Smooth muscle cell (in vitro differentiated cells): Measurements from ENCODE around the gene ATG7. TPM values are rescaled to one million over a fixed set of nuclear protein-coding genes. Genes with fewer than 3 reads are reported as not detected.
A peak's percentile ranks its signal among the peaks of the same experiment; 100 is the strongest.

Source experiments
- DNase-seq: peaks from one replicate; lab custom pipeline; 2025; ENCODE audit not compliant: unreplicated experiment; lab: John Stamatoyannopoulos, UW
- H2AFZ ChIP-seq: fragments of 200-600 bp; sonication (generic); 2 replicates; pipeline ENCODE4 v1.6.0; 2016; ENCODE audit warnings: antibody characterized with exemption, low read depth, mild to moderate bottlenecking
- H3F3A ChIP-seq: fragments of 200-600 bp; sonication (generic); 2 replicates; pipeline ENCODE4 v1.6.0; 2017; ENCODE audit warnings: antibody characterized with exemption, low read depth
- H3K27ac ChIP-seq: fragments of 200-600 bp; sonication (generic); 2 replicates; pipeline ENCODE4 v1.5.1; 2016; ENCODE audit warnings: low read depth, mild to moderate bottlenecking
- H3K27me3 ChIP-seq: fragments of 200-600 bp; sonication (generic); 2 replicates; pipeline ENCODE4 v1.6.1; 2016; ENCODE audit warnings: low read depth, mild to moderate bottlenecking
- H3K36me3 ChIP-seq: fragments of 200-600 bp; sonication (generic); 2 replicates; pipeline ENCODE4 v1.5.1; 2016; ENCODE audit warnings: low read depth
- H3K4me1 ChIP-seq: fragments of 200-600 bp; sonication (generic); 2 replicates; pipeline ENCODE4 v1.5.1; 2016; ENCODE audit warnings: low read depth
- H3K4me2 ChIP-seq: fragments of 200-600 bp; sonication (generic); 2 replicates; pipeline ENCODE4 v1.6.0; 2016; ENCODE audit warnings: mild to moderate bottlenecking
- H3K4me3 ChIP-seq: fragments of 200-600 bp; sonication (generic); 2 replicates; pipeline ENCODE4 v1.5.1; 2016; ENCODE audit warnings: mild to moderate bottlenecking
- H3K79me2 ChIP-seq: fragments of 200-600 bp; sonication (generic); 2 replicates; pipeline ENCODE4 v1.6.0; 2016; ENCODE audit warnings: low read depth, mild to moderate bottlenecking
- H3K9ac ChIP-seq: fragments of 200-600 bp; sonication (generic); 2 replicates; pipeline ENCODE4 v1.6.0; 2016; ENCODE audit warnings: low read depth
- H3K9me3 ChIP-seq: fragments of 200-600 bp; sonication (generic); replicated peaks from 2 replicates; pipeline ENCODE4 v1.5.1; 2016; ENCODE audit warnings: low read depth
- H4K20me1 ChIP-seq: fragments of 200-600 bp; sonication (generic); 2 replicates; pipeline ENCODE4 v1.6.0; 2016; ENCODE audit warnings: low read depth
- CTCF ChIP-seq: fragments of 200-600 bp; sonication (generic); IDR thresholded peaks from 2 replicates; pipeline ENCODE4 v1.5.1; 2017; ENCODE audit warnings: borderline replicate concordance, mild to moderate bottlenecking, antibody characterized with exemption; ENCODE audit not compliant: insufficient read depth, poor library complexity, severe bottlenecking
- WGBS: methylation state at CpG from one replicate; pipeline ENCODE4 v1.1.7; 2016; ENCODE audit warnings: low lambda C conversion rate; 5-methylcytosine and 5-hydroxymethylcytosine counted together
- polyA plus RNA-seq: library from polyadenylated mRNA; unstranded; fragments of >200 nt; fragmentation: Nextera tagmentation; extraction: Ambion mirVana; gene quantifications from 2 replicates; pipeline ENCODE4 v1.2.1, GENCODE V29; 2016
- total RNA-seq: library from RNA; depleted of rRNA; stranded (reverse); fragments of >200 nt; gene quantifications from 2 replicates; pipeline ENCODE4 v1.2.3, GENCODE V29; 2014

The ATG7 gene
- total and polyA plus RNA-seq, 2 experiments from 2014 or later, result 19.4 to 40.3 TPM

GRCh38 chr3:11289864-11290263 lies 17.7 kb downstream of the ATG7 start:
- Histone ChIP-seq H3K4me3 (no peak overlapping the region), H4K20me1 (no peaks in the 10 kb centered on the region), H3K9ac (peak overlapping the region; percentile 42), H3K4me2 (peak overlapping the region; percentile 19), H3F3A (peaks cover 24% of the 10 kb centered on the region), H3K36me3 (no peaks in the 10 kb centered on the region), H3K4me1 (peaks cover 11% of the 10 kb centered on the region), H2AFZ (no peak overlapping the region), H3K27ac (peak overlapping the region; percentile 93), H3K27me3 (no peaks in the 10 kb centered on the region), H3K79me2 (peaks cover 33% of the 10 kb centered on the region), H3K9me3 (no peaks in the 10 kb centered on the region)
- TF ChIP-seq CTCF, result no peak
- DNase-seq, result no peak
- 93% methylated on average over 3 of the region's 3 CpGs for WGBS

- Histone ChIP-seq H3K9ac (peak overlapping the region; percentile 57), H3F3A (peaks cover 24% of the 10 kb centered on the region), H3K27ac (peak overlapping the region; percentile 93), H4K20me1 (no peaks in the 10 kb centered on the region), H3K4me2 (peak overlapping the region; percentile 48), H3K9me3 (no peaks in the 10 kb centered on the region), H3K36me3 (no peaks in the 10 kb centered on the region), H3K4me1 (peaks cover 11% of the 10 kb centered on the region), H3K4me3 (no peak overlapping the region), H3K27me3 (no peaks in the 10 kb centered on the region), H2AFZ (no peak overlapping the region), H3K79me2 (peaks cover 31% of the 10 kb centered on the region)
- TF ChIP-seq CTCF, result no peak
- DNase-seq, result no peak
- 33% methylated on average over 11 of the region's 11 CpGs for WGBS
Observed at GRCh38 chr3:11290743-11291680, 18.8 kb downstream of the ATG7 start.

- 78% methylated on average over 5 of the region's 5 CpGs for WGBS
- Histone ChIP-seq H3F3A (peaks cover 24% of the 10 kb centered on the region), H4K20me1 (no peaks in the 10 kb centered on the region), H3K9ac (peak overlapping the region; percentile 57), H3K4me3 (no peak overlapping the region), H3K79me2 (peaks cover 36% of the 10 kb centered on the region), H3K27ac (peak overlapping the region; percentile 93), H3K27me3 (no peaks in the 10 kb centered on the region), H3K4me1 (peaks cover 11% of the 10 kb centered on the region), H3K36me3 (no peaks in the 10 kb centered on the region), H2AFZ (no peak overlapping the region), H3K4me2 (peak overlapping the region; percentile 48), H3K9me3 (no peaks in the 10 kb centered on the region)
- DNase-seq, result no peak
- no peak for TF ChIP-seq CTCF
Observed at GRCh38 chr3:11291808-11292207, 19.6 kb downstream of the ATG7 start.
